Measurements from ENCODE around the gene GRIK4. TPM values are rescaled to one million over a fixed set of nuclear protein-coding genes. Genes with fewer than 3 reads are reported as not detected.

GRIK4 gene
- total RNA-seq, 1 experiment from 2014 or later: 3.3 TPM

GRCh38 chr11:120462825-120463224, 48.7 kb upstream of the GRIK4 start:
- Mint-ChIP-seq H3K27ac (no peak overlapping the region), H3K27me3 (ENCODE audit: low read depth) (no peaks in the 10 kb centered on the region), H3K9me3 (no peaks in the 10 kb centered on the region), H3K36me3 (peaks cover 50% of the 10 kb centered on the region), H3K4me3 (no peak overlapping the region), H3K4me1 (no peaks in the 10 kb centered on the region)
- no peak for TF ChIP-seq NR3C1 (CRISPR knock-in tag; conservative IDR thresholded peaks at IDR 0.05; ENCODE audit: low read depth)
- no peak for TF ChIP-seq OVOL2 (CRISPR knock-in tag; IDR thresholded peaks at IDR 0.05; ENCODE audit: borderline replicate concordance)
- TF ChIP-seq NFE2L1 (CRISPR knock-in tag; IDR thresholded peaks at IDR 0.05): no peak
- no peak for TF ChIP-seq ZNF671 (CRISPR knock-in tag; IDR thresholded peaks at IDR 0.05)
- no peak for TF ChIP-seq ATF2 (CRISPR knock-in tag; IDR thresholded peaks at IDR 0.05; ENCODE audit: borderline replicate concordance, low read depth)
- TF ChIP-seq MLX (CRISPR knock-in tag; IDR thresholded peaks at IDR 0.05): no peak
- TF ChIP-seq FOXK1 (CRISPR knock-in tag; IDR thresholded peaks at IDR 0.05): no peak
- TF ChIP-seq JAZF1 (CRISPR knock-in tag; IDR thresholded peaks at IDR 0.05): no peak
- TF ChIP-seq RELA (CRISPR knock-in tag; IDR thresholded peaks at IDR 0.05; ENCODE audit: borderline replicate concordance): no peak
- no peak for TF ChIP-seq ZNF263 (CRISPR knock-in tag; IDR thresholded peaks at IDR 0.05; ENCODE audit: low read depth)
- no peak for TF ChIP-seq USF1 (CRISPR knock-in tag; IDR thresholded peaks at IDR 0.05)
- no peak for TF ChIP-seq CREB1 (CRISPR knock-in tag; IDR thresholded peaks at IDR 0.05)
- TF ChIP-seq GTF2I (CRISPR knock-in tag; conservative IDR thresholded peaks at IDR 0.05): no peak
- TF ChIP-seq CDX4 (CRISPR knock-in tag; IDR thresholded peaks at IDR 0.05; ENCODE audit: borderline replicate concordance): no peak
- no peak for TF ChIP-seq ZBTB43 (CRISPR knock-in tag; IDR thresholded peaks at IDR 0.05)
- no peak for TF ChIP-seq MXD4 (CRISPR knock-in tag; IDR thresholded peaks at IDR 0.05; ENCODE audit: borderline replicate concordance)
- no peak for TF ChIP-seq IRF1 (CRISPR knock-in tag; IDR thresholded peaks at IDR 0.05)
- no peak for TF ChIP-seq ZNF121 (CRISPR knock-in tag; IDR thresholded peaks at IDR 0.05)
- ATAC-seq (no peak), DNase-seq (ENCODE audit: low spot score) (no peak)
- POLR2A ChIA-PET: no interaction called here
- CTCF ChIA-PET: no interaction called here

GRCh38 chr11:120465921-120466534, 45.5 kb upstream of the GRIK4 start:
- Mint-ChIP-seq H3K27ac (0 out of 2 replicates have a peak overlapping the region, but pooled peaks have one; percentile 16), H3K4me1 (no peaks in the 10 kb centered on the region), H3K9me3 (no peaks in the 10 kb centered on the region), H3K27me3 (ENCODE audit: low read depth) (no peaks in the 10 kb centered on the region), H3K4me3 (no peak overlapping the region), H3K36me3 (peaks cover 44% of the 10 kb centered on the region)
- DNase-seq (ENCODE audit: low spot score) (no peak), ATAC-seq (no peak)
- CTCF ChIA-PET: no interaction called here
- POLR2A ChIA-PET: no interaction called here
- TF ChIP-seq E2F1 (CRISPR knock-in tag; IDR thresholded peaks at IDR 0.05): no peak
- TF ChIP-seq CDX4 (CRISPR knock-in tag; IDR thresholded peaks at IDR 0.05; ENCODE audit: borderline replicate concordance): no peak
- TF ChIP-seq ZBTB21 (CRISPR knock-in tag; IDR thresholded peaks at IDR 0.05; ENCODE audit: borderline replicate concordance): no peak
- TF ChIP-seq JAZF1 (CRISPR knock-in tag; IDR thresholded peaks at IDR 0.05): no peak
- TF ChIP-seq ZNF263 (CRISPR knock-in tag; IDR thresholded peaks at IDR 0.05; ENCODE audit: low read depth): no peak
- no peak for TF ChIP-seq NFYB (CRISPR knock-in tag; conservative IDR thresholded peaks at IDR 0.05; ENCODE audit: low read depth)
- no peak for TF ChIP-seq ELF4 (CRISPR knock-in tag; IDR thresholded peaks at IDR 0.05; ENCODE audit: low read depth)
- TF ChIP-seq SMAD3 (CRISPR knock-in tag; IDR thresholded peaks at IDR 0.05; ENCODE audit: borderline replicate concordance): no peak
- TF ChIP-seq ZNF121 (CRISPR knock-in tag; IDR thresholded peaks at IDR 0.05): no peak
- no peak for TF ChIP-seq ZBTB43 (CRISPR knock-in tag; IDR thresholded peaks at IDR 0.05)
- TF ChIP-seq ESRRA (CRISPR knock-in tag; IDR thresholded peaks at IDR 0.05; ENCODE audit: borderline replicate concordance): no peak
- no peak for TF ChIP-seq FOXK1 (CRISPR knock-in tag; IDR thresholded peaks at IDR 0.05)
- TF ChIP-seq NR2C2 (CRISPR knock-in tag; IDR thresholded peaks at IDR 0.05): no peak
- TF ChIP-seq ETV6 (CRISPR knock-in tag; IDR thresholded peaks at IDR 0.05): no peak
- TF ChIP-seq ATF1 (CRISPR knock-in tag; IDR thresholded peaks at IDR 0.05): no peak

Data from WTC11 (cell line).